Measurements from ENCODE around the gene LRMDA. TPM values are rescaled to one million over a fixed set of nuclear protein-coding genes. Genes with fewer than 3 reads are reported as not detected.

Gene LRMDA
- total and polyA plus RNA-seq, 2 of the 4 experiments (the other 2 are of a cell fraction), result 0.07 TPM; not detected in 1

DNA sequence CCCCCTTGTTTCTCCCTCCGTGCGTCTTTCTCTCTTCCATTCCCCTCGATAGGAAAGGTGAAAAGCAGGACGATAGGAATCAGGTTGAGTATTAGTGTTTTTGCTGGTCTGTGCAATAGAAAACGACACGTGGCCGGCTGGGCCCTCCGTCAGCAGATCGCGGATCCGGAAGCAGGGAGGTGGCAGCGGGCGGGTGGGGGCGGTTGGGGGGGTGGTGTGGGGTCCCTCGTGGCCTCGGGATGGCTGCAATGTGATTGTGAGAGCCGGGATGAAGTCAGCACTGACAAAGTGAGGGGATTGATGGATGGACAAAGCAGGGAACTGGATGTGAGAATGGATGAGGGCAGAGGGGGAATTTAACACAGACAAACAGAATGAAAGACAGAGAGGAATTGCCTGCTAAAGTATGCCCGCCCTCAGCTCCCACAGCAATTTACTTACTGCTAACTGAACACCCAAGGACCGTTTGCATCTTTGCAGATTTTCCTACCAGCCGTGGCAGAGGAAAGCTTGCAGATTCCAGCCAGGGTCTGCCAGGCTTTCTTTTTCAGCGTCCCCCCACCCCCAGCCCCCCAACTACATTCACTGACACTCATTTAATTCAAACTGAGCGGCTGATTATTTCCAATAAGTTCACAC lies 280.9 kb downstream of the LRMDA start:
- H3K18ac ChIP-seq (ENCODE audit: low read depth, low read length), result no peak overlapping the region
- no peak overlapping the region for H2BK20ac ChIP-seq (ENCODE audit: low read depth, low read length)
- no peaks in the 10 kb centered on the region for H3K9me1 ChIP-seq (ENCODE audit: insufficient read depth, low read length)
- H3K9me3 ChIP-seq (ENCODE audit: control insufficient read depth, insufficient read depth, low read length), result no peaks in the 10 kb centered on the region
- no peak overlapping the region for H2AK5ac ChIP-seq (ENCODE audit: low read depth, low read length)
- no peak overlapping the region for H3K4me2 ChIP-seq (ENCODE audit: low read depth, low read length)
- no peak overlapping the region for H2BK15ac ChIP-seq (ENCODE audit: low read depth, low read length)
- no peak overlapping the region for H4K91ac ChIP-seq (ENCODE audit: insufficient read depth, low read depth, low read length)
- H2BK120ac ChIP-seq (ENCODE audit: low read depth, low read length), result no peak overlapping the region
- 50% methylated on average over 2 of the region's 22 CpGs; no CpG with 5 or more reads in 1 of the 2 experiments for WGBS, 2 experiments (ENCODE audit: extremely low coverage in 2 of 2, insufficient read length in 1 of 2)
- in situ Hi-C loops (cut with MboI; ENCODE audit: low sequenced_read_pairs) (no loop called here), dilution Hi-C loops (cut with HindIII; ENCODE audit: low sequenced_read_pairs, unreplicated experiment) (no loop called here), intact Hi-C loops (cut with micrococcal nuclease) (no loop called here)
- H3K27ac ChIP-seq (ENCODE audit: insufficient read depth, low read length), result no peak overlapping the region
- H3K23ac ChIP-seq (ENCODE audit: low read depth, low read length), result no peak overlapping the region
- H2AFZ ChIP-seq (replicated peaks; ENCODE audit: low read length, poor library complexity), result no peak overlapping the region
- H4K5ac ChIP-seq (ENCODE audit: low read depth, low read length), result no peak overlapping the region
- no peak overlapping the region for H2AK9ac ChIP-seq (replicated peaks; ENCODE audit: low read depth, low read length, poor library complexity)
- CTCF ChIA-PET, result no interaction called here
- ATAC-seq (ENCODE audit: low read depth), result no peak
- H2BK5ac ChIP-seq (ENCODE audit: low read depth, low read length, poor library complexity, severe bottlenecking), result no peak overlapping the region
- H3K56ac ChIP-seq (ENCODE audit: extremely low read depth, insufficient read depth, low read length), result no peak overlapping the region
- H4K8ac ChIP-seq (ENCODE audit: low read depth in 2 of 2, low read length in 2 of 2), result no peak overlapping the region
- no peak for TF ChIP-seq BHLHE40 (IDR thresholded peaks at IDR 0.05; ENCODE audit: low read depth, low read length)
- TF ChIP-seq CEBPB (IDR thresholded peaks at IDR 0.05; ENCODE audit: low read depth, low read length), result no peak
- TF ChIP-seq ELK1 (IDR thresholded peaks at IDR 0.05; ENCODE audit: borderline replicate concordance, low read depth, low read length), result no peak
- TF ChIP-seq NFE2L2 (IDR thresholded peaks at IDR 0.05; ENCODE audit: low read depth, low read length), result no peak
- TF ChIP-seq, protein P1, sequence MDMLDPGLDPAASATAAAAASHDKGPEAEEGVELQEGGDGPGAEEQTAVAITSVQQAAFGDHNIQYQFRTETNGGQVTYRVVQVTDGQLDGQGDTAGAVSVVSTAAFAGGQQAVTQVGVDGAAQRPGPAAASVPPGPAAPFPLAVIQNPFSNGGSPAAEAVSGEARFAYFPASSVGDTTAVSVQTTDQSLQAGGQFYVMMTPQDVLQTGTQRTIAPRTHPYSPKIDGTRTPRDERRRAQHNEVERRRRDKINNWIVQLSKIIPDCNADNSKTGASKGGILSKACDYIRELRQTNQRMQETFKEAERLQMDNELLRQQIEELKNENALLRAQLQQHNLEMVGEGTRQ (IDR thresholded peaks at IDR 0.05; ENCODE audit: low read depth, low read length), result no peak
- no peak for TF ChIP-seq RFX5 (IDR thresholded peaks at IDR 0.05; ENCODE audit: low read depth, low read length)
- TF ChIP-seq POLR2A (IDR thresholded peaks at IDR 0.05; ENCODE audit: low read depth, low read length), result no peak
- no peaks in the 10 kb centered on the region for H3K4me1 ChIP-seq (ENCODE audit: control insufficient read depth, insufficient read depth, low read length)
- BruUV-seq (replicated peaks), result no TSS peak
- no peak for DNase-seq
- no peak overlapping the region for H3K4me3 ChIP-seq (ENCODE audit: insufficient read depth, low read depth, low read length)
- H3K14ac ChIP-seq (replicated peaks; ENCODE audit: low read depth, low read length), result no peak overlapping the region
- no peaks in the 10 kb centered on the region for H3K36me3 ChIP-seq (ENCODE audit: control insufficient read depth, insufficient read depth, low read length)
- no peaks in the 10 kb centered on the region for H4K20me1 ChIP-seq (ENCODE audit: insufficient read depth, low read length)
- no peak overlapping the region for H3K9ac ChIP-seq (ENCODE audit: low read depth, low read length)
- no peaks in the 10 kb centered on the region for H3K79me1 ChIP-seq (ENCODE audit: low read depth in 1 of 2, low read length in 2 of 2)
- POLR2A ChIA-PET (ENCODE audit: unreplicated experiment), result no interaction called here
- H3K4ac ChIP-seq (ENCODE audit: low read depth, low read length), result no peak overlapping the region
- H3K27me3 ChIP-seq (ENCODE audit: control insufficient read depth, insufficient read depth, low read length), result peaks cover 7% of the 10 kb centered on the region; the same call in 1 of the 2 replicates

All from IMR-90 (cell line).